NB4 (cell line): ENCODE results near the gene NIN.

ENCODE experiments used
- POLR2A ChIP-seq: IDR thresholded peaks from 2 replicates; pipeline ENCODE4 v1.6.1; 2011; ENCODE audit warnings: mild to moderate bottlenecking; ENCODE audit not compliant: insufficient read length; ENCODE audit errors: extremely low read depth
- TF ChIP-seq, protein P1 (sequence below): IDR thresholded peaks from one replicate; pipeline ENCODE4 v1.5.1; 2012; ENCODE audit warnings: low read depth, low read length
- TF ChIP-seq, protein P2 (sequence below): IDR thresholded peaks from 2 replicates; pipeline ENCODE4 v1.6.1; 2011; ENCODE audit warnings: low read depth, low read length

DNA sequence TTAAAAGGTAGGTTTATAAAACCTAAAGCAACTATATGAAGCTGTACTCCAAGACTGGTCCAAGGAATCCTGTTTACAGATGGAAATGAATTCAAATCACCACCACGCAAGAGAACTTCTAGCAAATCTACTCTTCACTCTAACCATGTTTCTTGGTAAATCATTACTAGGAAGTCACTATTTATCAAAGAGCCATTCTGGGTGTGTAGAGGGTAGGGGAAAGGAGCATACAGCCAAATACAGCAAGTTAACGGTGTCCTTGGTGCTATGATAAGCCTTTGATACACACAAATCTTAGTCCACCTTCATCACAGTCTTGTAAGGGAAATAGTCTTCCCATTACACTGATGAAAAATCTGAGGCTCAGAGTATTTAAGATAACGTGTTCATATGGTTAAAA lies 16.8 kb downstream of the NIN start:
- TF ChIP-seq, protein P1, sequence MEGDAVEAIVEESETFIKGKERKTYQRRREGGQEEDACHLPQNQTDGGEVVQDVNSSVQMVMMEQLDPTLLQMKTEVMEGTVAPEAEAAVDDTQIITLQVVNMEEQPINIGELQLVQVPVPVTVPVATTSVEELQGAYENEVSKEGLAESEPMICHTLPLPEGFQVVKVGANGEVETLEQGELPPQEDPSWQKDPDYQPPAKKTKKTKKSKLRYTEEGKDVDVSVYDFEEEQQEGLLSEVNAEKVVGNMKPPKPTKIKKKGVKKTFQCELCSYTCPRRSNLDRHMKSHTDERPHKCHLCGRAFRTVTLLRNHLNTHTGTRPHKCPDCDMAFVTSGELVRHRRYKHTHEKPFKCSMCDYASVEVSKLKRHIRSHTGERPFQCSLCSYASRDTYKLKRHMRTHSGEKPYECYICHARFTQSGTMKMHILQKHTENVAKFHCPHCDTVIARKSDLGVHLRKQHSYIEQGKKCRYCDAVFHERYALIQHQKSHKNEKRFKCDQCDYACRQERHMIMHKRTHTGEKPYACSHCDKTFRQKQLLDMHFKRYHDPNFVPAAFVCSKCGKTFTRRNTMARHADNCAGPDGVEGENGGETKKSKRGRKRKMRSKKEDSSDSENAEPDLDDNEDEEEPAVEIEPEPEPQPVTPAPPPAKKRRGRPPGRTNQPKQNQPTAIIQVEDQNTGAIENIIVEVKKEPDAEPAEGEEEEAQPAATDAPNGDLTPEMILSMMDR = no peak
- TF ChIP-seq POLR2A = no peak
- TF ChIP-seq, protein P2, sequence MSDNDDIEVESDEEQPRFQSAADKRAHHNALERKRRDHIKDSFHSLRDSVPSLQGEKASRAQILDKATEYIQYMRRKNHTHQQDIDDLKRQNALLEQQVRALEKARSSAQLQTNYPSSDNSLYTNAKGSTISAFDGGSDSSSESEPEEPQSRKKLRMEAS = no peak
